ENCODE measurements around the gene NRDE2.

The NRDE2 gene, protein sequence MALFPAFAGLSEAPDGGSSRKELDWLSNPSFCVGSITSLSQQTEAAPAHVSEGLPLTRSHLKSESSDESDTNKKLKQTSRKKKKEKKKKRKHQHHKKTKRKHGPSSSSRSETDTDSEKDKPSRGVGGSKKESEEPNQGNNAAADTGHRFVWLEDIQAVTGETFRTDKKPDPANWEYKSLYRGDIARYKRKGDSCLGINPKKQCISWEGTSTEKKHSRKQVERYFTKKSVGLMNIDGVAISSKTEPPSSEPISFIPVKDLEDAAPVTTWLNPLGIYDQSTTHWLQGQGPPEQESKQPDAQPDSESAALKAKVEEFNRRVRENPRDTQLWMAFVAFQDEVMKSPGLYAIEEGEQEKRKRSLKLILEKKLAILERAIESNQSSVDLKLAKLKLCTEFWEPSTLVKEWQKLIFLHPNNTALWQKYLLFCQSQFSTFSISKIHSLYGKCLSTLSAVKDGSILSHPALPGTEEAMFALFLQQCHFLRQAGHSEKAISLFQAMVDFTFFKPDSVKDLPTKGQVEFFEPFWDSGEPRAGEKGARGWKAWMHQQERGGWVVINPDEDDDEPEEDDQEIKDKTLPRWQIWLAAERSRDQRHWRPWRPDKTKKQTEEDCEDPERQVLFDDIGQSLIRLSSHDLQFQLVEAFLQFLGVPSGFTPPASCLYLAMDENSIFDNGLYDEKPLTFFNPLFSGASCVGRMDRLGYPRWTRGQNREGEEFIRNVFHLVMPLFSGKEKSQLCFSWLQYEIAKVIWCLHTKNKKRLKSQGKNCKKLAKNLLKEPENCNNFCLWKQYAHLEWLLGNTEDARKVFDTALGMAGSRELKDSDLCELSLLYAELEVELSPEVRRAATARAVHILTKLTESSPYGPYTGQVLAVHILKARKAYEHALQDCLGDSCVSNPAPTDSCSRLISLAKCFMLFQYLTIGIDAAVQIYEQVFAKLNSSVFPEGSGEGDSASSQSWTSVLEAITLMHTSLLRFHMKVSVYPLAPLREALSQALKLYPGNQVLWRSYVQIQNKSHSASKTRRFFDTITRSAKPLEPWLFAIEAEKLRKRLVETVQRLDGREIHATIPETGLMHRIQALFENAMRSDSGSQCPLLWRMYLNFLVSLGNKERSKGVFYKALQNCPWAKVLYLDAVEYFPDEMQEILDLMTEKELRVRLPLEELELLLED

GRCh38 chr14:90331497-90332270, at the start of gene NRDE2:
Gene NRDE2, minus strand, starts transcription at chr14:90331941. Its CDS starts 37 bp downstream, at chr14:90331904.
- peak; percentile 79 for DNase-seq (ENCODE audit: low read depth)

- no peak for DNase-seq (ENCODE audit: low read depth)
Observed at GRCh38 chr14:90381011-90381786, 49.5 kb upstream of the NRDE2 start.

- DNase-seq (ENCODE audit: low read depth), result no peak
Observed at GRCh38 chr14:90379106-90379505, 47.4 kb upstream of the NRDE2 start.

GRCh38 chr14:90378249-90378648, 46.5 kb upstream of the NRDE2 start:
- no peak for DNase-seq (ENCODE audit: low read depth)

DNA sequence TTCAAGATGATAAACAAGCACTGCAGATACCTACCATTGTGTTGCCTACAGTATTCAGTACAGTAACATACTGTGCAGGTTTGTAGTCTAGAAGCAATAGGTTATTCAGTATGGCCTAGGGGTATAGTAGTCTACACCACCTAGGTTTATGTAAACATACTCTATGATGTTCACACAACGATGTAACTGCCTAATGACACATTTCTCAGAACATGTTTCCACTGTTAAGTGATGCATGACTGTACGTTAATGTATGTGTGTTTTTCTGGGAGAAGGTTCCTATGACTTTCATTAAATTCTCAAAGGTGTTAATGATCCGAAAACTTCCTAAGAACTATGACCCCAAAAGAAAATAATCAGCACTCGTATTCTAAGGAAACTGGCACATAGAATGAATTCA, 44.2 kb upstream of the NRDE2 start:
- no peak for DNase-seq (ENCODE audit: low read depth)

DNA sequence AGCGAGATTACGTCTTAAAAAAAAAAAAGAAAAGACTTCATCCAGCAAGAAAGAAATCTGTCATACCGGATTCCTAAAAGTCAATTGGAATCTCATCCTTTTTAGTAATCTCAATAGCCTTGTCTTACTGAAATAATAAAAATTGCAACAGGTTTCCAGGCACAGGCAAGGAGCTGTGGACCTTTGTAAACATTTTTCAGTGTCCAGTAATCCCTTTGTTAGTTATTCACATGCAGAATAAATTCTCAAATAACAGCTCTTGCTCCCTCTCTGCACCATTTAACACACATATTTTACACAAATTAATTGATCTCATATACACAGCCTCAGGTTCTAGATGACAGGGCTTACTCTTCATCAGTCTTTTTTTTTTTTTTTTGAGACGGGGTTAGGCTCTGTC, 43.1 kb upstream of the NRDE2 start:
- no peak for DNase-seq (ENCODE audit: low read depth)

DNA sequence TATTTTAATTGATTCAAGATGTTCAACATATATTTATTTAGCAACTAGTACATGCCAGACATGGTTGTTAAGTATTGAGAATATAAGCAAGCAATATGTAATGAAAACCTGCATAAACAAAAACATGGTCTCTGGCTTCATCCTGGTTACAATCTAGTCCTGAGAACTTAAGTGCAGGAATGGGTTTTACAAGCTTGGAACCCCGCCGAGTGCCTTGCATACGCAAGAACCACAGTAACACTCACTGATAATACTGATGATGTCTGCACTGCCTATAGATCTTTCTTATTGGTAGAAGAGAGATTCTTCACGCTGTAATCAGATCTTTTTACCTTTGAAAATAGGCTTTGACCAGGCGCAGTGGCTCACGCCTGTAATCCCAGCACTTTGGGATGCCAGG, 42.1 kb upstream of the NRDE2 start:
- DNase-seq (ENCODE audit: low read depth), result no peak

GRCh38 chr14:90368946-90369721, 37.4 kb upstream of the NRDE2 start:
- no peak for DNase-seq (ENCODE audit: low read depth)

DNA sequence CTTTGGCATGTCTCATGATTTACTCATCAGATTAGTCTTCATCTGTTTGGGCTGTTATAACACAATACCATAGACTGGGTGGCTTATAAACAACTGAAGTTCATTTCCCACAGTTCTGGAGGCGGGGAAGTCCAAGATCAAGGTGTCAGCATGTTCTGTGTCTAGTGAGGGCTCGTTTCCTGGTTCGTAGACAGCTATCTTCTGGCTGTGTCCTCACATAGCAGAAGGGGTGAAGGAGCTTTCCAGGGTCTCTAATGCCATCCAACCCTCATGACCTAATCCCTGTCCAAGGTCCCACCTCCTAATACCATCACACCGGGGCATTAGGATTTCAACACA, 30.8 kb upstream of the NRDE2 start:
- DNase-seq (ENCODE audit: low read depth), result no peak

DNA sequence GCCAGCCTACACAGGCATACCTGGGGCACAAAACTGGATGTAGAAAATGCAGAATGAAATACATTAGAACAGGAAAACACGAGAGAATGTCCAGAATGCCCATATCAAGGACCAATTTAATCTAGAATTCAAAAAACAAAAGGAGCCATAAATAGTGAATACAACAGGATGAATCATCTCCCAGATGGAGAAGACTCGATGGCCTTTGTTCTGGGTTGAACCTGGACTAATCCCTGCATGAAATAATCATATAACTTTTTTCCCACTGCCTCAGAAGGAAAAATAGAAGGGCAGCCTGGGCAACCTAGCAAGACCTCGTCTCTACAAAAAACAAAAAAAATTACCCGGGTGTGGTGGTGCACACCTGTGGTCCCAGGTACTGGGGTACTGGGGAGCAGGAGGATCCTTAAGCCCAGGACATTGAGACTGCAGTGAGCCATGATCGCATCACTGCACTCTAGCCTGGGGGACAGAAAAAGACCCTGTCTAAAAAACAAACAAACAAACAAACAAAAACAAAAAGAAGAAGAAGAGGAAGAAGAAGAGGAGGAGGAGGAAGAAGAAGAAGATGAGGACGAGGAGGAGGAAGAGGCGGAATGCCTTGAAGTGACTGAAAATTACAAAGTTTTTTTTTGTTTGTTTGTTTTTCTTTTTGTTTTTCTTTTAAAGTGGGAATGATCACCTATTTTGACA, 30.3 kb upstream of the NRDE2 start:
- DNase-seq (ENCODE audit: low read depth), result no peak

DNA sequence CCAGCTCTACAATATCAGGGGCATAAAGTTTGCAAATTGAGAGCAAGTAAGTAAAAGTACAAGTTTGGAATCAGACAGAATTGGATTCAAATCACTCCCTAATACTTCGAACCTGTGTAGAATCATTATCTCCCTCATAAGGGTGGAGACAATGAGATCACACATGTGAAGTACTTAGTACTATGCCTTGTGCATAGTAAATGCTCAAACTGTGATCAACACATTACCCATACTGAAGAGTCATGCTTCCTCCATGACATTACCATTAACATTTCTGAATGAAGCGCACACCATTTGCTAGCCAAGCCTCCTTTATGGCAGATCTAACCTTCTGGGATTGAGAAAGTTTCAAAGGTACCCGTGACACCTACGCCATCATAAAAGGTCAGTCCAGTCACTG, 26.6 kb upstream of the NRDE2 start:
- no peak for DNase-seq (ENCODE audit: low read depth)

- DNase-seq (ENCODE audit: low read depth), result no peak
Observed at GRCh38 chr14:90356925-90357324, 25.2 kb upstream of the NRDE2 start.

GRCh38 chr14:90355540-90356518, 24.1 kb upstream of the NRDE2 start:
- no peak for DNase-seq (ENCODE audit: low read depth)

DNA sequence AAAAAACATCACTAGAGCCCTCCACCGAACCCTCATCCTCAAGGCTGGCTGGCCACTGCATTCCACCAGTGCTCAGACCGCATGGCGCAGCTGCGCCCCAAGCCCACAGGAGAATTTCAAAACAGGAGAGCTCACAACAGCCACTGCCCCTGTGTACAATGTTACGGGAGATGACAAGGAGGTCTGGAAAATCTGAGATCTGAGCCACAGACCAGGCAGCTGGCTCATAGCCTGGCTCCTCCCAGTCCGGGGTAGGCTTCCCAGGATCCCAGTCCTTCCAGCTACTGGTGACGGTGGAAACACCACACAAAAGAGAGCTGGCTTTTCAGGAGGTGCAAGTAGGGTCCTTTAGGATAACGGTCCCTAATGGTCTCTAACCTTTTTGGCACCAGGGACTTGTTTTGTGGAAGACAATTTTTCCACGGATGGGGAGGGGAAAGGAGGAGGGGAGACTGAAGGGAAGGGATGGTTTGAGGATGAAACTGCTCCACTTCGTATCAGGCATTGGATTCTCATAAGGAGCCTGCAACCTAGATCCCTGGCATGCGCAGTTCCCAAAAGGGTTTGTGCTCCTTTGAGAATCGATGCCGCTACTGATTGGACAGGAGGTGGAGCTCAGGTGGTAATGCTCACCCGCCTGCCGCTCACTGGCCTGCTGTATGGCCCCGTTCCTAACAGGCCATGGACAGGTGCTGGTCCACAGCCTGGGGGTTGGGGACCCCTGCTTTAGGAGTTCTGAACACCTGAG, 23.0 kb upstream of the NRDE2 start:
- no peak for DNase-seq (ENCODE audit: low read depth)

GRCh38 chr14:90349739-90350138, 18.0 kb upstream of the NRDE2 start:
- no peak for DNase-seq (ENCODE audit: low read depth)

DNA sequence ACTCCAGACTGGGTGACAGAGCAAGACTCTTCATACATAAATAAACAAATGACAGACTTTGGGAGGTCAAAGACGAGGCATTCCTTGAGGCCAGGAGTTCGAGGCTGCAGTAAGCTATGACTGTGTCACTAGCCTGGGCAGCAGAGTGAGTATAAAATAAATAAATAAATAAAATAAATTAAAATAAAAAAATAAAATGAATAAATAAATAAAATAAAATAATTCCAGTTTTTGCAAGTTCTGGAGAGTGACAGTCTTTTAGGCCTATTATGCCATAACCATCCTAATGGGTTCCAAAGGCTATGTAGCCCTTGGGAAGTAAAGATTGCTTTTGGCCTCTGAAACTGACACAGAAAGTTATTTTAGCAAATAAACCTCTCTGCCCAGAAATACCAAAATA, 16.5 kb upstream of the NRDE2 start:
- DNase-seq (ENCODE audit: low read depth), result no peak

- DNase-seq (ENCODE audit: low read depth), result no peak
Observed at GRCh38 chr14:90345239-90345557, 13.5 kb upstream of the NRDE2 start.
